Testis (tissue), 3 donors: ENCODE measurements around the gene METTL23. TPM values are rescaled to one million over a fixed set of nuclear protein-coding genes. Genes with fewer than 3 reads are reported as not detected.

Experiments used
- DNase-seq: peaks from one replicate; pipeline ENCODE4 v3.0.0-alpha.2; 2019
- H3K27ac ChIP-seq, 2 donors: fragments of 200-600 bp; sonication (generic); one replicate each; pipeline ENCODE4 v1.5.1; 2019
- H3K27me3 ChIP-seq: fragments of 200-600 bp; sonication (generic); one replicate; pipeline ENCODE4 v1.5.1; 2019
- H3K36me3 ChIP-seq: fragments of 200-600 bp; sonication (generic); one replicate; pipeline ENCODE4 v1.5.1; 2017; ENCODE audit warnings: low read depth; ENCODE audit errors: missing control alignments
- H3K4me1 ChIP-seq: fragments of 200-600 bp; sonication (generic); one replicate; pipeline ENCODE4 v1.5.1; 2019
- H3K4me3 ChIP-seq, 2 donors: fragments of 200-600 bp; sonication (generic); one replicate each; pipeline ENCODE4 v1.5.1; 2017 to 2019
- H3K9me3 ChIP-seq: fragments of 200-600 bp; sonication (generic); one replicate; pipeline ENCODE4 v1.5.1; 2017
- CTCF ChIP-seq, 3 experiments: fragments of 450-650 bp in 2 of 3; fragments of 200-600 bp in 1 of 3; sonication (generic) in 1 of 3; IDR thresholded peaks; one replicate each; pipeline ENCODE4 v1.5.1; 2016 to 2019; ENCODE audit warnings: antibody characterized with exemption in 3 of 3, mild to moderate bottlenecking in 2 of 3, moderate library complexity in 1 of 3
- POLR2A ChIP-seq: fragments of 450-650 bp; IDR thresholded peaks from one replicate; pipeline ENCODE4 v1.6.1; 2017; ENCODE audit warnings: antibody characterized with exemption, mild to moderate bottlenecking, moderate library complexity
- WGBS, 2 donors: methylation state at CpG; one replicate each; pipeline ENCODE4 v1.1.5; 2018; 5-methylcytosine and 5-hydroxymethylcytosine counted together
- intact Hi-C: fragments of 100-400 bp; cut with DNase I; formaldehyde crosslinking; loops from one replicate; pipeline ENCODE4 v1.15.1; 2023; ENCODE audit warnings: low total_unique reads
- polyA plus RNA-seq: library from polyadenylated mRNA; stranded (reverse); fragments of 350-450 nt; fragmentation: Illumina TruSeq; extraction: RNeasy Lipid Tissue Mini Kit (QIAGEN cat#74804); gene quantifications from one replicate; pipeline ENCODE4 v1.2.3, GENCODE V29; 2014; ENCODE audit warnings: low read depth, low replicate concordance; ENCODE audit not compliant: insufficient read depth
- total RNA-seq, 2 donors: library from RNA; depleted of rRNA; stranded (reverse); fragments of >200 nt; gene quantifications; one replicate each; pipeline ENCODE4 v1.2.3, GENCODE V29; 2016

The METTL23 gene
- total and polyA plus RNA-seq, 3 donors from 2014 or later = 37.5 to 122 (median 45.3) TPM

- Histone ChIP-seq H3K27me3 (no peaks in the 10 kb centered on the region), H3K4me3 (no peak overlapping the region), H3K27ac (no peak overlapping the region), H3K4me1 (peaks cover 24% of the 10 kb centered on the region), H3K9me3 (no peaks in the 10 kb centered on the region), H3K36me3 (no peaks in the 10 kb centered on the region)
- WGBS, 2 donors = 91 to 95% methylated on average over 7 of the region's 7 CpGs
- intact Hi-C loops = no loop called here
- no peak for DNase-seq
- TF ChIP-seq POLR2A = no peak
- no peak for TF ChIP-seq CTCF (IDR thresholded peaks at IDR 0.05)
Measured at GRCh38 chr17:76713765-76714164, 12.9 kb upstream of the METTL23 start.

GRCh38 chr17:76714336-76714735 lies 12.3 kb upstream of the METTL23 start:
- H3K36me3 ChIP-seq = no peaks in the 10 kb centered on the region
- peaks cover 24% of the 10 kb centered on the region for H3K4me1 ChIP-seq
- H3K27ac ChIP-seq = no peak overlapping the region
- TF ChIP-seq CTCF (IDR thresholded peaks at IDR 0.05) = no peak
- TF ChIP-seq POLR2A = no peak
- no peak overlapping the region for H3K4me3 ChIP-seq
- intact Hi-C loops = no loop called here
- no peak for DNase-seq
- 73 to 84% methylated on average over 5 of the region's 5 CpGs for WGBS, 2 donors
- H3K9me3 ChIP-seq = no peaks in the 10 kb centered on the region
- H3K27me3 ChIP-seq = no peaks in the 10 kb centered on the region

- intact Hi-C loops = no loop called here
- H3K27ac ChIP-seq = no peak overlapping the region
- no peaks in the 10 kb centered on the region for H3K9me3 ChIP-seq
- 39% methylated on average over 4 of the region's 4 CpGs for WGBS, 2 donors
- H3K4me3 ChIP-seq = no peak overlapping the region
- H3K4me1 ChIP-seq = peaks cover 24% of the 10 kb centered on the region
- no peaks in the 10 kb centered on the region for H3K36me3 ChIP-seq
- TF ChIP-seq POLR2A (no peak), CTCF (IDR thresholded peaks at IDR 0.05) (peak; percentile 82 to 94 (median 83))
- H3K27me3 ChIP-seq = no peaks in the 10 kb centered on the region
- peak; percentile 88 for DNase-seq
Measured at GRCh38 chr17:76714822-76715495, 11.7 kb upstream of the METTL23 start.

- H3K4me1 ChIP-seq = peaks cover 24% of the 10 kb centered on the region
- no peaks in the 10 kb centered on the region for H3K36me3 ChIP-seq
- H3K9me3 ChIP-seq = no peaks in the 10 kb centered on the region
- H3K27me3 ChIP-seq = no peaks in the 10 kb centered on the region
- H3K27ac ChIP-seq = no peak overlapping the region
- DNase-seq = no peak
- WGBS, 2 donors = 78 to 89% methylated on average over 2 of the region's 2 CpGs
- no peak overlapping the region for H3K4me3 ChIP-seq
- intact Hi-C loops = no loop called here
- TF ChIP-seq POLR2A = no peak
Measured at GRCh38 chr17:76715496-76715830, 11.2 kb upstream of the METTL23 start.

- intact Hi-C loops = no loop called here
- peak overlapping the region; percentile 10 to 66 for H3K27ac ChIP-seq
- TF ChIP-seq CTCF (IDR thresholded peaks at IDR 0.05) = no peak
- TF ChIP-seq POLR2A = no peak
- H3K9me3 ChIP-seq = no peaks in the 10 kb centered on the region
- no peak overlapping the region for H3K4me3 ChIP-seq
- peak; percentile 61 for DNase-seq
- no peaks in the 10 kb centered on the region for H3K27me3 ChIP-seq
- 46 to 50% methylated on average over 13 of the region's 13 CpGs for WGBS, 2 donors
- H3K4me1 ChIP-seq = peaks cover 25% of the 10 kb centered on the region
- no peaks in the 10 kb centered on the region for H3K36me3 ChIP-seq
Measured at GRCh38 chr17:76716146-76716838, 10.3 kb upstream of the METTL23 start.
